Right renal cortex interstitium (tissue), 3 donors: ENCODE measurements around the gene APOO. TPM values are rescaled to one million over a fixed set of nuclear protein-coding genes. Genes with fewer than 3 reads are reported as not detected.
"Not testable (repeated sequence)": the region's sequence is repeated elsewhere in the genome, so short reads cannot be mapped to it uniquely, and the experiment has no call there.

Experiments
- DNase-seq, 3 donors: peaks; one replicate each; pipeline ENCODE4 v3.0.0-alpha.2; 2013; ENCODE audit warnings: low read depth in 3 of 3, low spot score in 2 of 3
- polyA plus RNA-seq, 3 donors: library from polyadenylated mRNA; unstranded; fragments of 120-200 nt; gene quantifications; one replicate each; pipeline ENCODE4 v1.2.1, GENCODE V29; 2013; ENCODE audit not compliant: insufficient read length in 3 of 3

APOO gene
- polyA plus RNA-seq, 3 donors: 38.6 to 44.8 (median 43.8) TPM

- no peak for DNase-seq
These were observed 634 bp downstream of the APOO start for GRCh38 chrX:23907111-23907497.

DNA sequence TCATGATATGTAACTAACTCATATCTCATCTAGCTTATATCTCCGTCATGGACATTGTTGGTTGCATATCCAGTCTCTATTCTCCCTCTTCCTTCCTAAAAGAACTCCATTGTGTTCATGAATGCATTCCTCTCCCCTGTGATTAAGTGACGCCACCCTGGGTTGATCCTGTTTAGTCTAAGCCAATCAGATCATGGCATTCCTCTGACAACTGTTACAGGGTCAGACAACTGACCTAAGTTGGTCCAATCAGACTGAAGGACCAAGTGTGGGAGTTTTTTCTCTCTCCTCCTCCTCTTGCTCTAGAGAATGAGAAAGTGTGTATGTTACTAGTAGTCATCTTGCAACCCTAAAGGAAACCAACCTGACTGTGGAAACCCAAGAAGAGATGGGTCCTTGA is 3.6 kb downstream of the APOO start:
- DNase-seq: no peak

- peak in 1 of 3 donors; percentile 41 for DNase-seq
These were observed 5.3 kb downstream of the APOO start for GRCh38 chrX:23902419-23902818.

DNA sequence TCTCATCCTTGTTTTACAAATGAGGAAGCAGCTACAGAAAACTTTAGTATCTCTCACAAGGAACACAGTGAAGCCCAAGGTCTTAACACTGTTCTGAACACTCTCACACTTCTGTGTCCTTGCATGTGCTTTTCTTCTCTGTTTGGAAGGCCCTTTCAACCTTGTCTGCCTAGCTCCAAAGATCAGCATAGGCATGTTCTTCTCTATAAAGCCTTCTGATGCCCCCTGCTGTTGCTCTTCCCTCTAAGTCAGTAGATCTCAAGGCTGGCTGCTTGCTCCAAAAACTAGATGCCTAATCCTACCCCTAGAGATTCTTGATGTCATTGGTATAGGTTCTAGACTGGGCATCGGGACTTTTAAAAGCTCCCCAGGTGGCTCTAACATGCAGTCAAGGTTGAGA is 5.9 kb downstream of the APOO start:
- DNase-seq: peak in 1 of 3 donors; percentile 51

- no peak for DNase-seq
These were observed 6.7 kb downstream of the APOO start for GRCh38 chrX:23901060-23901459.

DNA sequence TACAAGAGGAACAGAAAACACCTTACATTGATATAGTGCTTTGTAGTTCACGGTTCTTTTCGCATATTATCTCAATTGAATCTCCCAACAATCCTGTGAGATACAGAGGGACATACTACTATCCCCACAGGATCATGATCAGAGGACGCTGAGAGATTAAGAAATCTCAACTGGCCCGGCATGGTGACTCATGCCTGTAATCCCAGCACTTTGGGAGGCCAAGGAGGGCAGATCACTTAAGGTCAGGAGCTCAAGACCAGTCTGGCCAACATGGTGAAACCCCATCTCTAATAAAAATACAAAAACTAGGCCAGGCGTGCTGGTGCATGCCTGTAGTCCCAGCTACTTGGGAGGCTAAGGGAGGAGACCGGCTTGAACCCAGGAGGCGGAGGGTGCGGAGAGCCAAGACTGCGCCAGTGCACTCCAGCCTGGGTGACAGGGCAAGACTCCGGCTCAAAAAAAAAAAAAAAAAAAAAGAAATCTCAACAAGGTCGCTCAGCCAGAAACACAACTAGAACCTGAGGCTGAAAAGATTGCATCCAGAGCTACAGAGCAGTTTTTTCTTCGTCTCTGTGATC is 7.4 kb downstream of the APOO start:
- no peak for DNase-seq

- no peak for DNase-seq
These were observed 9.3 kb downstream of the APOO start for GRCh38 chrX:23898412-23898959.

DNA sequence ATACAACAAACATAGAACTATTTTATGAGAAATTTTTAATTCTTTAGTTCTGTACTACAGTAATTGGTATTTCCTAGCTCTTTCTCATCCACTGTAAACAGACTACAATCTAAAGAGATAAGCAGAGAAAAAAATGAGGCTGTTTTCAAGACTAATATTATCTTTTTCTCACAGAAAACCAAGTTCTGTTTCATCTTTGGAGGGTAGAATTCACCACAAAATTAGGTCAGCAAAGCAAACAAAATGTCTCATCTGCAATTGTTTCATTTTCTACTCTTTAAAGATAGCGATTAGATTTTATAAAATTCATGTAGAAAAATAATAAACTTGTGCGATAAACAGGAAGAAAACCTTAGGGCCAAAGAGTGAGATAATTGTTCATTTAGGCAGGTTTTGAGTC is 10.8 kb downstream of the APOO start:
- DNase-seq: no peak

GRCh38 chrX:23896539-23896938 is 11.2 kb downstream of the APOO start:
- DNase-seq: not testable (repeated sequence)

DNA sequence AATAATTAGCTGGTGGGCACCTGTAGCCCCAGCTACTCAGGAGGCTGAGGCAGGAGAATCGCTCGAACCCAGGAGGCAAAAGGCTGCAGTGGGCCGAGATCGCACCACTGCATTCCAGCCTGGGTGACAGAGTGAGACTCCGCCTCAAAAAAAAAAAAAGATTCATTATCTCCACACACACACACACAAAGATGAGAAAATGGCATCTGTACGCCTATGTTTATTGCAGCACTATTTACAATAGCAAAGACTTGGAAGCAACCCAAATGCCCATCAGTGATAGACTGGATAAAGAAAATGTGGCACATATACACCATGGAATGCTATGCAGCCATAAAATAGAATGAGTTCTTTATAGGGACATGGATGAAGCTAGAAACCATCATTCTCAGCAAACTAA is 12.7 kb downstream of the APOO start:
- not testable (repeated sequence) for DNase-seq

DNA sequence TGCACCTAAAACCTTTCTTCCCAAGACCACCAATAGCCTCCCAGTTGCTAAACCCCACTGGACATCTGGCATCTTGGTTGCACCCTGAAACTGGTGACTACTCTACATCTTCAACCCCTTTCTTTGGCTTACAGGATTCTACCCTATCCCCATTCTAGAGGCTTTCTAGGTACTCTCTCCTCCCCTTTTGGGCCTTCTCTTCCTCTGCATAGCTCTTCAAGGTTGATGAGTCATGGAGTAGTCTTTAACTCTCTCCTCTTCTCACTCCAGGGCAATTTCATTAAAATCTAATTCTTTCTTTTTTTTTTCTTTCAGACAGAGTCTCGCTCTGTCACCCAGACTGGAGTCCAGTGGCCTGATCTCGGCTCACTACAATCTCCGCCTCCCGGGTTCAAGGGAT is 16.8 kb downstream of the APOO start:
- DNase-seq: no peak

GRCh38 chrX:23888887-23889501 is 18.7 kb downstream of the APOO start:
- no peak for DNase-seq

DNA sequence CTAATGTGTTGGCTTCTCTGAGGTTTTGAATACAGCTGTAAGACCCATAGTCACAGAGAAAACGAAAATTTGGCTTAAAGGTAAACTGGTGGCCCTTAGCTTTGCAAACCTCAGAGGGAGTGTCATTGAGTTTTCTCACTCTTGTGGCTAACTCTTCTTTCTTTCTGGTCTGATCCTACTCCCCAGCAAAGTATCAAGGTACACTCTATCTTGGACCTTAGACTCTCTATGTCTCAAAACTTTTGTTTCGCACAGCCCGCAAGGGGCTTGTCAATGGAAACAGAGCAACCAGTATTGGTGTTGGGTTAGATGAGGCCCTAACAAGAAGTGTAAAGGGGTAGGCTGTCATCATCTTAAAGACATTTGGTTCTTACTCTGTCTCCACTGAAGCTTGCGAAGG is 19.8 kb downstream of the APOO start:
- DNase-seq: no peak

DNA sequence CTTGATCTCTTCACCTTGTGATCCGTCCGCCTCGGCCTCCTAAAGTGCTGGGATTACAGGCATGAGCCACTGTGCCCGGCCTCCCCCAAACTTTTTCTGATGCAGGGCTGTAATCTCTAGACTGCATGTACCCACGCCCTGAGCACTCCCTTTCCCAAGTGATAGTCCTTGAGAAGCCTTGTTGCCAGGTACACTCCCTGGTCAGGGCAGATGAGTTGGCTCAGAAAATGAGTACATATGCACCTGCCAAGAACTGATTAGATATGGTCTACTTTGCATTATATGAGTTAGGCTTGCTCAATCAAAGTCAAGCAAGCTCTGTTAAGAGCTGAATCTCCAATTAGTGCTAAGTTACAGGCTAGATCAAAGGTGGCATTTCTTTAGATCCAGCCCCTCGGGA is 20.3 kb downstream of the APOO start:
- no peak for DNase-seq

- DNase-seq: no peak
These were observed 21.9 kb downstream of the APOO start for GRCh38 chrX:23885803-23886202.

GRCh38 chrX:23884427-23885024 is 23.2 kb downstream of the APOO start:
- DNase-seq: no peak

DNA sequence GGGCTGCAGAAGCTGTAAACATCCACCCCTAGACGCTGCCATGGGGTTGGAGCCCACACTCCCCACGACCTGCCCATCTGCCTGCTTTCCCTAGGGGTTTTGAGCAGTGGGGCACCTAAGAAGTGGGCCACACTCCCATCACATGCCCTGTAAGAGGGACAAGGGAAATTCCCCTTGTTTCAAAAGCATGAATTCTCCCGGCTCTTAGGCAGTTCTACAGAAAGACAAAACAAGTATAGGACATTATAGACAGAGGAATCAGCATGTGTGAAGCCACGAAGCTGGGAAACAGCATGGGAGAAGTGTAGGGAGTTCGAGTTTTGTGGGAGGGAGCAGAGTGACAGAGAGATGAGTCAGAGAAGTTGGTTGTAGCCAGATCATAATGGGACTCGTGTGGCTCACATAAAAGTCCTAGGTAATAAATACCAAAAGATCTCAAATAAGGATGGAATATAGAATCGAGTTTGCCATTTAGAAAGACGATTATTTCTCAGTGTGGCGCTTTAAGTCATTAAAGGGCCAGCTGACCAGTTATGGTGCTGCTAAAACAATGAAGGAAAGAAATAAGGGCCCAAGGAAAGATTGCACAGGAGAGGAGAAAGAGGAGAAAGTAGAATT is 23.9 kb downstream of the APOO start:
- no peak for DNase-seq

DNA sequence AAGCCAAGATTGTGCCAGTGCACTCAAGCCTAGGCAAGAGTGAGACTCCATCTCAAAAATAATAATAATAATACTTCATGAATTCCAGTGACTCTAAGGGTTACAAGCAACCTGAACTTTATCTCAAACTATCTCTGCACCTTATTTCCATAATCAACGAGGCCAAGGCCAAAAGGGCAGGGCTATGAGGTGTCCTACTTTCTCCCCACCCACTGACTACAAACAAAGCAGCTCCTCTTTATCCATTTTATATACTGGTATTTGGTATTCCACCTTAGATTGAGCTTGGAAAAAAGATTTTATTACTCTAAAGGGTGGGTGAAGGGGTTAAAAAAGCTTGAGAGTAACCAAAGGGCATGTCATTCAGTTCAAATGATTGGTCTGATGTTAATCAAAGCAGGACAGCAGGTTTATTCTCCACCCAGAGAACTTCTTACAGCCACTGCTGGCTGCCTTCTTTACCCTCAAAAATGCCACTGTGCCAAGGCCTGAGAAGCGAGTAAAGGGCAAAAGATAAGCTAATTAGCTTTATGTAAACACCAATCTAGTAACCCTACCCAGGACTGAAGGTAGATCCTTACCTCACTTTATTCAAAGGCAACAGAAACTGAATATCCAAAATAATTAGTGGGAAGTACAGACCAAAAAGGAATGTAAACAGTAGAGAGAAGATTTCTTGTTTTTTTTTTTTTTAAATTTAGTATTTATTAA is 28.2 kb downstream of the APOO start:
- no peak for DNase-seq

DNA sequence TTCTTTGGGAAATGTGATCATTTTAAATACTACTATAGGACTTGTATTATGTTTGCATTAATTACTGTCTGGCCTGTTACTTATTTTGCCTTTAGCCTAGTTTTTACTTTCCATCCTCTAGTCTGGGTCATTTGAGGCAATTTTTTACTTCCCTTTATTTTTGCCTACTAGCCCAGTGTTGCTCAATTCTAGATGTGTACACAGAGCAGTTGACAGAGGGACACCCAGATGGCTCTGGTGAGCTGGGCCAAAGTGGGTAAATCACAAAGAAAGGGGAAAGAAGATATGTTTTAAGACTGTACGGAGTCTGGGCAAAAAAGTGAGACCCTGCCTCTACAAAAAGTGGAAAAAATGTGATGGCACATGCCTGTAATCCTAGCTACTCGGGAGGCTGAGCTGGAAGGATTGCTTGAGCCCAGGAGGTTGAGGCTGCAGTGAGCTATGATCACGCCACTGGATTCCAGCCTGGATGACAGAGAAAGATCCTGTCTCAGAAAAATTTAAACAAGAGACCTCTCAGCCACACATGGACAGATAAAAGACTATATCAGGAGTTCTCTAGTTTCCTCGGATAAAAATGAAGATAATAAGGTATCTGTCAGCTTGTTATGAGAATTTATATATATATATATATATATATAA is 35.7 kb downstream of the APOO start:
- DNase-seq: no peak

GRCh38 chrX:23870041-23870440 is 37.7 kb downstream of the APOO start:
- DNase-seq: no peak
